Common myeloid progenitor, CD34-positive (primary cell): ENCODE measurements around the gene TMC3.

ENCODE experiments used
- CTCF ChIA-PET: fragments of 350-600 bp; sonication (Branson Sonifier 250); formaldehyde crosslinking; loops from one replicate; lab custom pipeline; 2021; ENCODE audit warnings: antibody characterized with exemption; lab: Charles Lee
- POLR2A ChIA-PET: fragments of 350-600 bp; sonication (Branson Sonifier 250); formaldehyde crosslinking; loops from one replicate; lab custom pipeline; 2021; ENCODE audit warnings: antibody characterized with exemption; lab: Charles Lee
- DNase-seq, 3 donors: peaks; one replicate each; pipeline versions ENCODE4 v3.0.0 to v3.0.0-alpha.2; 2013
- H3K27ac ChIP-seq, 2 experiments: 1 replicate in 1 of 2; 2 replicates in 1 of 2; pipeline ENCODE4 v1.7.0; 2013; ENCODE audit warnings: inconsistent platforms in 2 of 2, low read length in 2 of 2, mild to moderate bottlenecking in 2 of 2, low read depth in 1 of 2, moderate library complexity in 1 of 2; ENCODE audit not compliant: severe bottlenecking in 2 of 2, insufficient read depth in 1 of 2, poor library complexity in 1 of 2
- H3K27me3 ChIP-seq, 5 experiments: replicated peaks in 2 of 5; 1 replicate in 3 of 5; 2 replicates in 2 of 5; pipeline versions ENCODE4 v1.6.1 to v1.7.0; 2013; ENCODE audit warnings: low read length in 4 of 5, mild to moderate bottlenecking in 2 of 5, moderate library complexity in 2 of 5, inconsistent platforms in 1 of 5; ENCODE audit not compliant: insufficient read depth in 5 of 5, control insufficient read depth in 4 of 5
- H3K36me3 ChIP-seq, 4 experiments: 1 replicate in 2 of 4; 2 replicates in 2 of 4; pipeline versions ENCODE4 v1.6.1 to v1.7.0; 2013; ENCODE audit warnings: low read length in 3 of 4, control low read depth in 1 of 4, mild to moderate bottlenecking in 1 of 4; ENCODE audit not compliant: control insufficient read depth in 4 of 4, insufficient read depth in 4 of 4
- H3K4me1 ChIP-seq, 4 experiments: 1 replicate in 3 of 4; 2 replicates in 1 of 4; pipeline versions ENCODE4 v1.6.1 to v1.7.1; 2013; ENCODE audit warnings: low read length in 3 of 4, mild to moderate bottlenecking in 3 of 4, control low read depth in 1 of 4, inconsistent platforms in 1 of 4, moderate library complexity in 1 of 4; ENCODE audit not compliant: control insufficient read depth in 4 of 4, insufficient read depth in 4 of 4; ENCODE audit errors: control extremely low read depth in 1 of 4
- H3K4me3 ChIP-seq, 7 experiments: 1 replicate in 4 of 7; 2 replicates in 3 of 7; pipeline versions ENCODE4 v1.5.1 to v1.7.0; 2013; ENCODE audit warnings: mild to moderate bottlenecking in 7 of 7, low read length in 6 of 7, moderate library complexity in 6 of 7, inconsistent platforms in 2 of 7, low read depth in 2 of 7, control low read depth in 1 of 7; ENCODE audit not compliant: insufficient read depth in 4 of 7, control insufficient read depth in 1 of 7; ENCODE audit errors: extremely low read depth in 1 of 7
- H3K9me3 ChIP-seq, 5 experiments: 1 replicate in 4 of 5; 2 replicates in 1 of 5; pipeline versions ENCODE4 v1.6.1 to v1.7.1; 2013; ENCODE audit warnings: low read length in 4 of 5, mild to moderate bottlenecking in 2 of 5, inconsistent platforms in 1 of 5, low read depth in 1 of 5, moderate library complexity in 1 of 5; ENCODE audit not compliant: control insufficient read depth in 4 of 5, insufficient read depth in 2 of 5; ENCODE audit errors: control extremely low read depth in 1 of 5
- WGBS: methylation state at CpG from one replicate; pipeline ENCODE4 v1.1.5; 2013; ENCODE audit not compliant: insufficient coverage; 5-methylcytosine and 5-hydroxymethylcytosine counted together

TMC3 gene

GRCh38 chr15:81299156-81299555 lies 74.9 kb downstream of the TMC3 start:
- 34% methylated on average over 2 of the region's 3 CpGs for WGBS
- ChIA-PET POLR2A (interaction anchor here (1.1 kb wide), 1 partner anchor 13 kb away, joined by 5 read pairs; no protein-coding TSS in a partner anchor), CTCF (interaction anchor here (0.8 to 2.5 kb wide), 7 partner anchors 9 to 37 kb away, joined by 3 to 9 read pairs (median 6); no protein-coding TSS in a partner anchor)
- Histone ChIP-seq H3K36me3 (peaks cover 15 to 52% (median 36%) of the 10 kb centered on the region in 4 experiments), H3K4me3 (peak overlapping the region; percentile 25 to 84 (median 73)), H3K27ac (peak overlapping the region; percentile 52 to 73), H3K4me1 (peaks cover 59 to 100% (median 98%) of the 10 kb centered on the region in 4 experiments), H3K9me3 (no peaks in the 10 kb centered on the region), H3K27me3 (no peaks in the 10 kb centered on the region)
- no peak for DNase-seq

- Histone ChIP-seq H3K4me1 (peaks cover 60 to 100% (median 98%) of the 10 kb centered on the region in 4 experiments), H3K4me3 (peak overlapping the region; percentile 27 to 84 (median 73)), H3K36me3 (peaks cover 15 to 46% (median 31%) of the 10 kb centered on the region in 4 experiments), H3K27me3 (no peaks in the 10 kb centered on the region), H3K9me3 (no peaks in the 10 kb centered on the region), H3K27ac (peak overlapping the region; percentile 52 to 73)
- POLR2A ChIA-PET, result interaction anchor here (1.1 kb wide), 1 partner anchor 13 kb away, joined by 5 read pairs; no protein-coding TSS in a partner anchor
- 8% methylated on average over 6 of the region's 6 CpGs for WGBS
- DNase-seq, result no peak
- CTCF ChIA-PET, result interaction anchor here (0.7 to 2.5 kb wide), 8 partner anchors 10 to 37 kb away, joined by 3 to 9 read pairs (median 6); no protein-coding TSS in a partner anchor
Observed at GRCh38 chr15:81298611-81299010, 75.4 kb downstream of the TMC3 start.

- peaks cover 59 to 100% (median 98%) of the 10 kb centered on the region in 4 experiments for H3K4me1 ChIP-seq
- POLR2A ChIA-PET, result interaction anchor here (1.1 to 1.4 kb wide), 2 partner anchors 14 to 26 kb away, joined by 3 to 5 read pairs; partner anchors contain the start of gene STARD5
- no peaks in the 10 kb centered on the region for H3K9me3 ChIP-seq
- DNase-seq, result peak in 1 of 3 donors; percentile 50
- peak overlapping the region; percentile 55 to 73 for H3K27ac ChIP-seq
- CTCF ChIA-PET, result interaction anchor here (0.7 to 2.8 kb wide), 11 partner anchors 10 to 110 kb away, joined by 3 to 11 read pairs (median 6); no protein-coding TSS in a partner anchor
- peaks cover 14 to 39% (median 24%) of the 10 kb centered on the region in 4 experiments for H3K36me3 ChIP-seq
- H3K27me3 ChIP-seq, result no peaks in the 10 kb centered on the region
- H3K4me3 ChIP-seq, result peak overlapping the region; percentile 27 to 84 (median 73)
- WGBS, result 11% methylated on average over 3 of the region's 4 CpGs
Observed at GRCh38 chr15:81297603-81298575, 76.1 kb downstream of the TMC3 start.

- peaks cover 9 to 32% (median 18%) of the 10 kb centered on the region in 4 experiments for H3K36me3 ChIP-seq
- ChIA-PET CTCF (interaction anchor here (0.9 to 2.8 kb wide), 10 partner anchors 8 to 111 kb away, joined by 3 to 12 read pairs (median 4); no protein-coding TSS in a partner anchor), POLR2A (interaction anchor here (0.6 to 1.4 kb wide), 2 partner anchors 27 to 161 kb away, joined by 3 read pairs; partner anchors contain the start of gene STARD5)
- H3K9me3 ChIP-seq, result no peaks in the 10 kb centered on the region
- no peak for DNase-seq
- H3K4me1 ChIP-seq, result peaks cover 59 to 100% (median 98%) of the 10 kb centered on the region in 4 experiments
- H3K4me3 ChIP-seq, result peak overlapping the region; percentile 49 to 84 (median 73)
- peak overlapping the region; percentile 55 to 73 for H3K27ac ChIP-seq
- 0% methylated on average over 1 of the region's 3 CpGs for WGBS
- H3K27me3 ChIP-seq, result no peaks in the 10 kb centered on the region
Observed at GRCh38 chr15:81297147-81297572, 76.9 kb downstream of the TMC3 start.

GRCh38 chr15:81296673-81297072 lies 77.3 kb downstream of the TMC3 start:
- no peaks in the 10 kb centered on the region for H3K27me3 ChIP-seq
- H3K4me1 ChIP-seq, result peaks cover 59 to 100% (median 98%) of the 10 kb centered on the region in 4 experiments
- peak overlapping the region; percentile 49 to 84 (median 73) for H3K4me3 ChIP-seq
- no peaks in the 10 kb centered on the region for H3K9me3 ChIP-seq
- WGBS, result 0% methylated on average over 11 of the region's 11 CpGs
- ChIA-PET POLR2A (interaction anchor here (0.5 to 1.4 kb wide), 3 partner anchors 27 to 160 kb away, joined by 3 read pairs; partner anchors contain the start of gene STARD5), CTCF (interaction anchor here (0.9 to 2.8 kb wide), 9 partner anchors 8 to 112 kb away, joined by 3 to 12 read pairs (median 6); no protein-coding TSS in a partner anchor)
- H3K27ac ChIP-seq, result peak overlapping the region; percentile 55 to 73
- peaks cover 4 to 27% (median 13%) of the 10 kb centered on the region in 4 experiments for H3K36me3 ChIP-seq
- peak; percentile 72 to 93 (median 89) for DNase-seq

- WGBS, result 5% methylated on average over 2 of the region's 2 CpGs
- ChIA-PET POLR2A (interaction anchor here (0.5 to 1.4 kb wide), 3 partner anchors 28 to 653 kb away, joined by 3 read pairs; partner anchors contain the start of gene STARD5), CTCF (interaction anchor here (0.9 to 2.8 kb wide), 11 partner anchors 8 to 112 kb away, joined by 3 to 12 read pairs (median 6); no protein-coding TSS in a partner anchor)
- Histone ChIP-seq H3K4me3 (peak overlapping the region in 6 of 7 experiments; percentile 68 to 84 (median 74)), H3K27me3 (no peaks in the 10 kb centered on the region), H3K27ac (peak overlapping the region; percentile 55 to 73), H3K4me1 (peaks cover 57 to 100% (median 98%) of the 10 kb centered on the region in 4 experiments), H3K9me3 (no peaks in the 10 kb centered on the region), H3K36me3 (peaks cover 0 to 22% (median 9%) of the 10 kb centered on the region in 4 experiments)
- no peak for DNase-seq
Observed at GRCh38 chr15:81296186-81296585, 77.8 kb downstream of the TMC3 start.
